ENCODE measurements around the gene RASGEF1C.

The RASGEF1C gene

GRCh38 chr5:180179442-180180420 is 29.3 kb downstream of the RASGEF1C start:
- no peak for DNase-seq

- DNase-seq: no peak
Measured at GRCh38 chr5:180178531-180179441, 30.2 kb downstream of the RASGEF1C start.

DNA sequence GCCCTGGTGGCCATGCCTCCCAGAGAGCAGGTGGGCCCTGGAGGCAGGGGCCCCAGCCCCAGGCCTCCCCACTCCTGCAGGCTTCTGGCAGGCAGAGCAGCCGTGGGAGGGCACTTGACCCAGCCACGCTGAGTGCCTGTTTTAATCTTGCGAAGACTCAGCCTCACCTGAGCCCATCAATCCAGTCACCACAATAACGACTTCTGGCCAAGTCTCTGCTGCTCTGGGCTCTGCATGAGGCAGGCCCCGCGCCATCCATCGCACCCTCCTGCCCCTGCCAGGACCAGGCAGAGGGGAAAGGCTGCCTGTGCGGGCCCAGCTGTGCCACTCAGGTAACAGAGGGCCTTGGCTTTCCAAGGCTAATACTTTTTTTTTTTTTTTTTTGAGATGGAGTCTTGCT is 32.8 kb downstream of the RASGEF1C start:
- no peak for DNase-seq

- no peak for DNase-seq
Measured at GRCh38 chr5:180175015-180175431, 34.0 kb downstream of the RASGEF1C start.

GRCh38 chr5:180174587-180174972 is 34.4 kb downstream of the RASGEF1C start:
- no peak for DNase-seq

DNA sequence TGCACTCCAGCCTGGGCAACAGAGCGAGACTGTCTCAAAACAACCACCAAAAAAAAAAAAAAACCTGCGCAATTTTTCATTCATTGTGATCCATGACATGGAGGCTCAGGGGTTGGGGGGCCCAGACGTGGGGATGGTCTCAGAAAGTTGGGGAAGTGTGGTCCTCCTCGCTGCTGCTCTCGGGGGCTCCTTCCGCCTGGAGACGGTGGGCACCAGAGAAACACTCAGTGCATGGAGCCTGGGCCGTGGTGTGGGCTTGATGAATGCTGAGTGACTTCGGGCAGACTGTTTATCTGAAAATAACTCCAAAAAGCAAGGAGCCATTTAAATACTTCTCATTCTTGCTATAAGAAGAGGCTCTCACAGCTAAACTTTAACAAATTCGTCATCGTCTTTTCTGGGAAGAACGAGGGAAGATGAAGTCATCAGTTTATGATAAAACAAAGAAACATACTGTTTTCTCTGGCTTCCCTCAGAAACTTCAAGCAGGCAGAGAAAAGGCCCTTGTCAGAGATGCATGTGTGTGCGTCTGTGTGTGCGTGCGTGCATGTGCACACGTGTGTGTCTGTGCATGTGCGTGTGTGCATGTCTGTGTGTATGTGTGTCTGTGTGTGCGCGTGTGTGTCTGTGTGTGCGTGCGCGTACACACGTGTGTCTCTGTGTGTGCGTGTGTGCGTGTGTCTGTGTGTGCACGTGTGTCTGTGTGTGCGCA is 35.0 kb downstream of the RASGEF1C start:
- DNase-seq: no peak

DNA sequence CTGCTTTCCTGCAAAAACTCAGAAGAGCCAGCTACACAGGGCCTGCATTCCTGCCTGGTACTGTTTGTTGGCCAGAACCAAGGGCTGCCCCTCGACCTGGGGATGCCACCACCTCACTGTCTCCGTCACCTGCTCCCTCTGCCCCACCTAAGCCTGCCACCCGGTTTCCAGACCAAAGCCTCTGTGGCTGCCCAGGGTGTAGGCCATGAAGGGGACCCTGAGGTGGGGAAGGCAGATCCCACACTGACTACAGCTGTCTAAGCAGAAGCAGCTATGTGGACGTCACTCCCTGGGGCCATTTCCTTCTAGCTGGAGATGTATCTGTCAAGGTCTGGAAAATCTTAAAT is 35.8 kb downstream of the RASGEF1C start:
- DNase-seq: no peak

- no peak for DNase-seq
Measured at GRCh38 chr5:180172447-180173197, 36.4 kb downstream of the RASGEF1C start.

- DNase-seq: no peak
Measured at GRCh38 chr5:180171568-180172094, 37.4 kb downstream of the RASGEF1C start.

GRCh38 chr5:180170810-180171567 is 38.0 kb downstream of the RASGEF1C start:
- DNase-seq: no peak

DNA sequence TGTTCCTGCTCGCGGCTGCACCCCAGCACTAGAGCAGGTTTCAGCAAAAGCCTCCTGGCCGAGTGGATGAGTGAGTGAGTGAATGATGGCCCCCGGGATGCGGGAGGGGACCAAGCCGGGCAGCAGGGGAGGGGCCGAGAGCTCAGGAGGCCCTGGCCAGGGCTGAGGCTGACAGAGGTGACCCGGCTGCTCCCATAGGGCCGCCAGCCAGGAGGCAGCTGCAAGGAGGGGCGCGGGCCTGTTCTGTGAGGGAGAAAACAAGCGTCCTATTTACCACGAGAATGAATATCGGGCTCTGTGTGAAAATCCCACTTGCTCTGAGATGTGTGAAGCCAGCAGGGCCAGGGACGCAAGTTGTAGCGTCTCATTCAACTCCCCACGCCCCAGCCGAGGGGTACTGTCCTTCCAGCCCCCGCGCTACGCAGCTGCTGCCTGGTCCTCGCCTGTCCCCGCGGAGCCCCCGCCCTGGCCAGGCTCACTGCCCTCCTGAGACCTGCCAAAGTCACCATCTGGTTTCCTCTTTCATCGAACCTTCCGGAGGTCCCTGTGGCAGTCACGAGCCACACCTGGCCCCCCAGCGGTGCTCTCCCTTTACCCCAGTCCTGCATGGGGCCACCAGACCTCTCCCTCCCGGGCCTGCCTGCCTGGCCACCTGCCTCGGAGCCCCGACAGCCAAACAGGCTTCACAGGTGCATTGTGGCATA is 38.8 kb downstream of the RASGEF1C start:
- no peak for DNase-seq

DNA sequence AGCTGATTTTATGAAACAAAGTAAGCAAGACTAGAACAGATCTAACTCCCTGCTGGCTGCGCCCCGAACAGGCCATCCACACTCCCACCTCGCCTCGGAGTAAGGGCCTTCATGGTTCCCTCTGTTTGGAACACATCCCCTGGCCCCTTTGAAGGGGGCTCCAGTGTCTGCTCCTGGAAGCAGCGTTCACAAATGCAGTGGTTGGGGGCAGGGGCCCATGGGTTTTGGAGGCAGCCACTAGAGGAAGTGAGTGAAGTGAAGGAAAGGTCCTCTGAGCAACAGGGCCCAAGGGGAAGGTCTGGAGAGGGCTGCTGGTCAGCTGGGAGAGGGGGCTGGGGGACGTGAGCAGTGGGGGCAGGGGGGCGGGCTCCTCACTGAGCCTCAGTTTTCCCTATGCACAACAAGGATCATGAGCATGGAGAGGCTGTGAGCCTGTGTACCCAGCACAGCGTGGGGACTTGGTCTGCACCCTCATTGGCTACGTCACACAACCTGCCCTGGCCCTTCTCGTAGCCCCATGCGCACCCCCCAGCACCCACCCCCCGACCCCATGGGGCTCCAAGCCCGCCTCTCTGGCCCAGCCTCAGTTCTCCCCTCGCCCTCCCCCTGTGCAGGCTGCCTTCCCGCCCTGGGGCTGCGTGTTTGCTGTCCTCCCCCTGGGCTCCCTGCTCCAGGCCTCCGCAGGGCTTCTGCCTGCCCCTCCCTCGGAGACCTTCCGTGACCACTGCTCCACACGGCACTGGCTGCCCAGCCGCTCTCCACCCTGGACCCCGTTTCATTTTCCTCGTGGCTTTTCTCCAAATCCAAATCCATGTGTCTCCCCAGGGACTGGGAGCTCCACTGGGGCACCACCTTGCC is 39.5 kb downstream of the RASGEF1C start:
- DNase-seq: no peak

DNA sequence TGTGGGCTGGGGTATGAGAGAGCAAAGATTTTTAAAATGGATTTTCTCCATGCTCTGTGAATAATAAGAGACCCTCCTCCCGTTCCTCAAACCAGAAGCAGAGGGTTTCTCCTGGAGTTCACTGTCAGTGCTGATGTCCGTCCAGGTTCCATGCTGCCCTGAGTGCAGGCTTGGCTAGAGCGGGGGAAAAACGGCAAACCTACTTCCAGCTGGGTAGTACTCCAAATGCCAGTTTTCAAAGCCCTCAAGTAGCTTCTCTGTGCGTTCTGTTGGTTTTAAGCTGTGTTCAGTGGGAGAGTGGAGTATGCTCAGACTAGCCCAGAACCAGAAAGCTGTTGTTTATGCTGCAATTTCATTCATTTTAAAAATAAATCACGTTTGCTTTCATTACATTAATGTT is 40.3 kb downstream of the RASGEF1C start:
- no peak for DNase-seq

DNA sequence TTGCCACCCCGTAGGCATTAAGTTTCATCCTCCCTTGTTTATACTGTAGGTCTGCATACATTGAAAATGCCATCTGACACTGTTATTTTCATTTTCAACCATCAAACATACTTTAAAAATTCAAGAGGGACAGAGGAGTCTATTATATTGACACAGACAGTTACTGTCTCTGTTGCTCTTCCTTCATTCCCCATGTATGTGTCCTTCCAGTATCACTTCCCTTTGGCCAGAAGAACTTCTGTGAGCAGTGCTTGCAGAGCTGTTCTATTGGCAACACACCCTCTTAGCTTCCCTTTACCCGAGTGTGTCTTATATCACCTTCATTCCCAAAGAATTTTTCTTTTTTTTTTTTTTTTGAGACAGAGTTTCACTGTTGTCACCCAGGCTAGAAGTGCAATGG is 42.8 kb downstream of the RASGEF1C start:
- DNase-seq: no peak

- no peak for DNase-seq
Measured at GRCh38 chr5:180162304-180162661, 46.7 kb downstream of the RASGEF1C start.

DNA sequence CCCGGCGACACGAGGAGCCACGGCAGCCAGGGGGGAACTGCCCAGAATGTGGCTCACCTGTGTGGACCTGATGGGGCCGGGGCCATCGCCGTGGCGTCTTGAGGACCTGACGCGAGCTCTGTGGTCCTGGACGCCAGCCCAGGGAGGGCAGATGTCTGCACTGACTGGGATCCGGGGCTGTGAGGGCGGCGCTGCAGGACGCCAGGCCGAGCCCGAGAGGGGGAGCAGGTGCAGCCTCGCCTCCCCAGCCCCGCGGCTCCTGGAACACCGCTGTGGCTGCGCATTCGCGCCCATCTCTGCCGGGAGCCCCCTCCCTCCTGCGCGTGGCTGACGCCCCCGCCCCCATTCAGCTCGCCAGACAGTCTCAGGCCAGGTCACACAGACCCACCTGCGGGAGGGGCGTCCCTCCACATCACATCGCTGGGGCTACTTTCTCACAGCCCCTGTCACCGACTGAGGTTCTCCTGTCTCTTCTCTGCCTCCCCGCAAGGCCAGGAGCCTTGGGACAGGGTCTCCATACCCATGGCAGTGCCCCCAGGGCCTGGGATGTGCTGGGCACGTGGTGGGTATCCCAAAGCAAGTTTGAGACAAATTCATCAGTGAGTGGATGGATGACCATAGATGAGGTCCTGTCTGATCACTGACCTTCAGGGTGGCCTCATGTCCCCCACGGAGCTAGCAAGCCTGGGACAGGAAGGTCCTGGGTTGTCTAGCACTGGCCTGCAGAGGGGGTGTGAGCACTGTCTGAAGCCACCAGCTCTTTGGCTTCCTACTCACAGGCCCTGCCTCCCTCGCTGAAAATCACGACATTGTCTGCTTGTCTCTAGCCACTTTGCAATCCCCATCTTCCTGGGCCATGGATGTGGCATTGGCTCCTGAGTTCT is 47.3 kb downstream of the RASGEF1C start:
- no peak for DNase-seq

DNA sequence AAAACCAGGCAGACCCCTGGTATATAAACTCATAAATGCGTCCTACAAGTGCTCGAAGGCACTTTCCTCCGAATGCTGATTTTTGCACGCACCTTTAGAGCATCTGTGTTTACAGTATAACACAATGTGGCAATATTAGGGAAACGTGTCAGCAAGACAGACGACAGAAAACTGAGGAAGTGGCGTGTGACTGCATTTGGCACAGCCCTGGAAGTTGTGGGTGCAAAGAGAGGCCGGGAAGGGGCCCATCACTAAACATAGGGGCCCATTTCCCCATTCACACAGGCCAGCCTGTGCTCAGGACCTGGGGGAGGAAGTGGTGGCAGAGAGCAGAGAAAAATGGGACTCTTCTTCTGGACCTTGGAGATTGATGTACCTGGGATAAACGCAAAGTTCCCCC is 48.2 kb downstream of the RASGEF1C start:
- no peak for DNase-seq

- no peak for DNase-seq
Measured at GRCh38 chr5:180160215-180160614, 48.8 kb downstream of the RASGEF1C start.

GRCh38 chr5:180159756-180160155 is 49.3 kb downstream of the RASGEF1C start:
- DNase-seq: no peak

All from activated CD4-positive, alpha-beta T cell treated with anti-CD3 and anti-CD28 coated beads for 1 hour (primary cell).